AG09309 (cell line): ENCODE data around the gene ARHGEF33.

Experiments used
- DNase-seq: peaks from one replicate; pipeline ENCODE4 v3.0.0-alpha.2; 2010; ENCODE audit warnings: low read depth
- H3K4me3 ChIP-seq: 2 replicates; pipeline ENCODE4 v1.5.1; 2011; ENCODE audit warnings: mild to moderate bottlenecking, low read depth, low read length, moderate library complexity; ENCODE audit not compliant: control insufficient read depth
- CTCF ChIP-seq: IDR thresholded peaks from 2 replicates; pipeline ENCODE4 v1.5.1; 2011; ENCODE audit warnings: mild to moderate bottlenecking, low read depth, low read length, inconsistent platforms; ENCODE audit not compliant: insufficient read depth, control insufficient read depth; ENCODE audit errors: missing control alignments

The ARHGEF33 gene

GRCh38 chr2:38947241-38948239, 57.9 kb downstream of the ARHGEF33 start:
- H3K4me3 ChIP-seq: no peak overlapping the region
- TF ChIP-seq CTCF: peak; percentile 75
- peak; percentile 23 for DNase-seq

- TF ChIP-seq CTCF: no peak
- no peak overlapping the region for H3K4me3 ChIP-seq
- DNase-seq: no peak
Observed at GRCh38 chr2:38948387-38948882, 58.8 kb downstream of the ARHGEF33 start.

- TF ChIP-seq CTCF: no peak
- DNase-seq: no peak
- H3K4me3 ChIP-seq: no peak overlapping the region
Observed at GRCh38 chr2:38948995-38949394, 59.3 kb downstream of the ARHGEF33 start.

GRCh38 chr2:38951766-38952165, 62.1 kb downstream of the ARHGEF33 start:
- H3K4me3 ChIP-seq: no peak overlapping the region
- no peak for DNase-seq
- TF ChIP-seq CTCF: no peak

GRCh38 chr2:38957972-38958371, 68.3 kb downstream of the ARHGEF33 start:
- no peak for DNase-seq
- no peak for TF ChIP-seq CTCF
- H3K4me3 ChIP-seq: no peak overlapping the region

- no peak for DNase-seq
- H3K4me3 ChIP-seq: no peak overlapping the region
- no peak for TF ChIP-seq CTCF
Observed at GRCh38 chr2:38959466-38959865, 69.8 kb downstream of the ARHGEF33 start.
